ENCODE results near the gene IL1F10. TPM values are rescaled to one million over a fixed set of nuclear protein-coding genes. Genes with fewer than 3 reads are reported as not detected.

IL1F10 gene
- polyA plus RNA-seq, 1 donor from 2014 or later, result not detected

DNA sequence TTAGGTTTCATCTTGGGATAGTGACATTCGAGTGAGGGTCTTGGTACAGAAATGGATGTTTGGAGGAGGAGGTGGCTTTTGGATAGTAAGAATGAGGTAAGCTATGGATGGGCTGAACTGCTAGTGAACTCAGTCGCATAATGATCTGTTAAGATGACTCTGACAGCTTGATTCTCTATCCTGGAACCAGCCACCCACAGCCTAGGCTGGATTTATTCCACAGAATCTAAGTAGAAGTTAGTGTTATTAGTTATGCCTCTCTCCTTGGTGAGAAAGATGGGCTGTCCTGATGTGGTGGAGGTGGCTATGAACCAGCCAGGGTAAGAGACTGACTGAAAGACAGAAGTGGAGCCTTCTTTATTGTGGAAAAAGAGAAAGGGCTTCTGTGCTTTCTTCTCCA, 40.1 kb upstream of the IL1F10 start:
- H3K9me2 ChIP-seq (ENCODE audit: insufficient read depth, low read length), result no peaks in the 10 kb centered on the region
- H3K9me3 ChIP-seq (ENCODE audit: low read length), result no peaks in the 10 kb centered on the region
- H3K36me3 ChIP-seq (ENCODE audit: insufficient read depth, low read length), result no peaks in the 10 kb centered on the region
- no peak for TF ChIP-seq EZH2 (IDR thresholded peaks at IDR 0.05; ENCODE audit: borderline replicate concordance, insufficient read depth, low read length, poor library complexity, severe bottlenecking)
- no peak for TF ChIP-seq EP300 (conservative IDR thresholded peaks at IDR 0.05; ENCODE audit: poor library complexity, severe bottlenecking)
- TF ChIP-seq, protein P1, sequence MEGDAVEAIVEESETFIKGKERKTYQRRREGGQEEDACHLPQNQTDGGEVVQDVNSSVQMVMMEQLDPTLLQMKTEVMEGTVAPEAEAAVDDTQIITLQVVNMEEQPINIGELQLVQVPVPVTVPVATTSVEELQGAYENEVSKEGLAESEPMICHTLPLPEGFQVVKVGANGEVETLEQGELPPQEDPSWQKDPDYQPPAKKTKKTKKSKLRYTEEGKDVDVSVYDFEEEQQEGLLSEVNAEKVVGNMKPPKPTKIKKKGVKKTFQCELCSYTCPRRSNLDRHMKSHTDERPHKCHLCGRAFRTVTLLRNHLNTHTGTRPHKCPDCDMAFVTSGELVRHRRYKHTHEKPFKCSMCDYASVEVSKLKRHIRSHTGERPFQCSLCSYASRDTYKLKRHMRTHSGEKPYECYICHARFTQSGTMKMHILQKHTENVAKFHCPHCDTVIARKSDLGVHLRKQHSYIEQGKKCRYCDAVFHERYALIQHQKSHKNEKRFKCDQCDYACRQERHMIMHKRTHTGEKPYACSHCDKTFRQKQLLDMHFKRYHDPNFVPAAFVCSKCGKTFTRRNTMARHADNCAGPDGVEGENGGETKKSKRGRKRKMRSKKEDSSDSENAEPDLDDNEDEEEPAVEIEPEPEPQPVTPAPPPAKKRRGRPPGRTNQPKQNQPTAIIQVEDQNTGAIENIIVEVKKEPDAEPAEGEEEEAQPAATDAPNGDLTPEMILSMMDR (IDR thresholded peaks at IDR 0.05; ENCODE audit: poor library complexity, severe bottlenecking), result no peak
- no peak for TF ChIP-seq MXI1 (conservative IDR thresholded peaks at IDR 0.05; ENCODE audit: poor library complexity, severe bottlenecking)
- no peak for TF ChIP-seq RAD21 (conservative IDR thresholded peaks at IDR 0.05)
- TF ChIP-seq, protein P2, sequence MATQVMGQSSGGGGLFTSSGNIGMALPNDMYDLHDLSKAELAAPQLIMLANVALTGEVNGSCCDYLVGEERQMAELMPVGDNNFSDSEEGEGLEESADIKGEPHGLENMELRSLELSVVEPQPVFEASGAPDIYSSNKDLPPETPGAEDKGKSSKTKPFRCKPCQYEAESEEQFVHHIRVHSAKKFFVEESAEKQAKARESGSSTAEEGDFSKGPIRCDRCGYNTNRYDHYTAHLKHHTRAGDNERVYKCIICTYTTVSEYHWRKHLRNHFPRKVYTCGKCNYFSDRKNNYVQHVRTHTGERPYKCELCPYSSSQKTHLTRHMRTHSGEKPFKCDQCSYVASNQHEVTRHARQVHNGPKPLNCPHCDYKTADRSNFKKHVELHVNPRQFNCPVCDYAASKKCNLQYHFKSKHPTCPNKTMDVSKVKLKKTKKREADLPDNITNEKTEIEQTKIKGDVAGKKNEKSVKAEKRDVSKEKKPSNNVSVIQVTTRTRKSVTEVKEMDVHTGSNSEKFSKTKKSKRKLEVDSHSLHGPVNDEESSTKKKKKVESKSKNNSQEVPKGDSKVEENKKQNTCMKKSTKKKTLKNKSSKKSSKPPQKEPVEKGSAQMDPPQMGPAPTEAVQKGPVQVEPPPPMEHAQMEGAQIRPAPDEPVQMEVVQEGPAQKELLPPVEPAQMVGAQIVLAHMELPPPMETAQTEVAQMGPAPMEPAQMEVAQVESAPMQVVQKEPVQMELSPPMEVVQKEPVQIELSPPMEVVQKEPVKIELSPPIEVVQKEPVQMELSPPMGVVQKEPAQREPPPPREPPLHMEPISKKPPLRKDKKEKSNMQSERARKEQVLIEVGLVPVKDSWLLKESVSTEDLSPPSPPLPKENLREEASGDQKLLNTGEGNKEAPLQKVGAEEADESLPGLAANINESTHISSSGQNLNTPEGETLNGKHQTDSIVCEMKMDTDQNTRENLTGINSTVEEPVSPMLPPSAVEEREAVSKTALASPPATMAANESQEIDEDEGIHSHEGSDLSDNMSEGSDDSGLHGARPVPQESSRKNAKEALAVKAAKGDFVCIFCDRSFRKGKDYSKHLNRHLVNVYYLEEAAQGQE (IDR thresholded peaks at IDR 0.05; ENCODE audit: borderline replicate concordance), result no peak
- no peak for TF ChIP-seq TAF1 (IDR thresholded peaks at IDR 0.05; ENCODE audit: low read depth)
- TF ChIP-seq POLR2AphosphoS5 (IDR thresholded peaks at IDR 0.05), result no peak
- TF ChIP-seq SMC3 (conservative IDR thresholded peaks at IDR 0.05; ENCODE audit: poor library complexity), result no peak
- H4K20me1 ChIP-seq (ENCODE audit: insufficient read depth), result no peaks in the 10 kb centered on the region
- no peak overlapping the region for H2AFZ ChIP-seq (ENCODE audit: low read depth, low read length)
- H3K9ac ChIP-seq (ENCODE audit: low read length), result no peak overlapping the region
- no peak overlapping the region for H3K27ac ChIP-seq (ENCODE audit: low read length)
- H3K4me2 ChIP-seq (ENCODE audit: low read length), result no peak overlapping the region
- no peaks in the 10 kb centered on the region for H3F3A ChIP-seq (ENCODE audit: insufficient read depth, low read length, poor library complexity, severe bottlenecking)
- no peak overlapping the region for H3K4me3 ChIP-seq (ENCODE audit: low read length)
- H3K79me2 ChIP-seq (replicated peaks; ENCODE audit: insufficient read depth, low read length), result no peaks in the 10 kb centered on the region
- no peaks in the 10 kb centered on the region for H3K27me3 ChIP-seq (ENCODE audit: insufficient read depth, low read depth, low read length)

DNA sequence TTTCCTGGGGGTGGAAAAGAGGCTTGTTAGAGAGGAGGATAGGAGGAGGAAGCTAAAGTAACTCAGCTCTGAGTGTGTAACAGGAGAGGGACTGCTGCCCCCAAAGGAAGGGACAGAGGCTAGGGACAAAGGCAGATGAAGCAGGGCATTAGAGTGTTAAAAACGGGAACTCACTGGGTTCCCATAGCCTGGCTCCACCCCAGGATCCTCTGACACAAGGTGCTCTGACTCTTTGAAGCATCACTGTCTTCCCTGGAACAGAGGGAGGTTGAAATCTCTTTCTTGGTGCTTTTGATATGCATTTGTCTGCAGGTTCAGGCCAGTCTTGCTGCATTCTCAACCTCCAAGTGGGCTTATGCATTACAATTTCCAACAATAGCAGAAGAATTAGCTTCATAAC, 39.7 kb upstream of the IL1F10 start:
- H3K9me2 ChIP-seq (ENCODE audit: insufficient read depth, low read length), result no peaks in the 10 kb centered on the region
- no peaks in the 10 kb centered on the region for H3K79me2 ChIP-seq (replicated peaks; ENCODE audit: insufficient read depth, low read length)
- H3K9me3 ChIP-seq (ENCODE audit: low read length), result no peaks in the 10 kb centered on the region
- H3K27ac ChIP-seq (ENCODE audit: low read length), result no peak overlapping the region
- no peak overlapping the region for H2AFZ ChIP-seq (ENCODE audit: low read depth, low read length)
- H3K27me3 ChIP-seq (ENCODE audit: insufficient read depth, low read depth, low read length), result no peaks in the 10 kb centered on the region
- H3K36me3 ChIP-seq (ENCODE audit: insufficient read depth, low read length), result no peaks in the 10 kb centered on the region
- no peak overlapping the region for H3K4me3 ChIP-seq (ENCODE audit: low read length)
- H3K4me2 ChIP-seq (ENCODE audit: low read length), result no peak overlapping the region
- TF ChIP-seq, protein P1 (IDR thresholded peaks at IDR 0.05; ENCODE audit: poor library complexity, severe bottlenecking), result no peak
- TF ChIP-seq, protein P2 (IDR thresholded peaks at IDR 0.05; ENCODE audit: borderline replicate concordance), result no peak
- TF ChIP-seq EZH2 (IDR thresholded peaks at IDR 0.05; ENCODE audit: borderline replicate concordance, insufficient read depth, low read length, poor library complexity, severe bottlenecking) (no peak), RAD21 (conservative IDR thresholded peaks at IDR 0.05) (no peak), TAF1 (IDR thresholded peaks at IDR 0.05; ENCODE audit: low read depth) (no peak), MXI1 (conservative IDR thresholded peaks at IDR 0.05; ENCODE audit: poor library complexity, severe bottlenecking) (no peak), EP300 (conservative IDR thresholded peaks at IDR 0.05; ENCODE audit: poor library complexity, severe bottlenecking) (no peak), POLR2AphosphoS5 (IDR thresholded peaks at IDR 0.05) (no peak), SMC3 (conservative IDR thresholded peaks at IDR 0.05; ENCODE audit: poor library complexity) (no peak)
- no peak overlapping the region for H3K9ac ChIP-seq (ENCODE audit: low read length)
- H4K20me1 ChIP-seq (ENCODE audit: insufficient read depth), result no peaks in the 10 kb centered on the region
- H3F3A ChIP-seq (ENCODE audit: insufficient read depth, low read length, poor library complexity, severe bottlenecking), result no peaks in the 10 kb centered on the region
